ENCODE measurements around the gene ANKRD11.

The ANKRD11 gene

GRCh38 chr16:89316701-89317100 lies 173.7 kb downstream of the ANKRD11 start:
- H3K27ac ChIP-seq = no peak overlapping the region
- TF ChIP-seq ZFX (IDR thresholded peaks at IDR 0.05; ENCODE audit: borderline replicate concordance) (no peak), CTCF (IDR thresholded peaks at IDR 0.05) (no peak)

- TF ChIP-seq CTCF (IDR thresholded peaks at IDR 0.05) (no peak), ZFX (IDR thresholded peaks at IDR 0.05; ENCODE audit: borderline replicate concordance) (no peak)
- no peak overlapping the region for H3K27ac ChIP-seq
These were observed 174.4 kb downstream of the ANKRD11 start for GRCh38 chr16:89315791-89316581.

- TF ChIP-seq CTCF (IDR thresholded peaks at IDR 0.05) (no peak), ZFX (IDR thresholded peaks at IDR 0.05; ENCODE audit: borderline replicate concordance) (no peak)
- no peak overlapping the region for H3K27ac ChIP-seq
These were observed 175.1 kb downstream of the ANKRD11 start for GRCh38 chr16:89315271-89315670.

- TF ChIP-seq CTCF (IDR thresholded peaks at IDR 0.05) = no peak
- no peak for TF ChIP-seq ZFX (IDR thresholded peaks at IDR 0.05; ENCODE audit: borderline replicate concordance)
- no peak overlapping the region for H3K27ac ChIP-seq
These were observed 175.5 kb downstream of the ANKRD11 start for GRCh38 chr16:89314854-89315253.

GRCh38 chr16:89314357-89314756 lies 176.0 kb downstream of the ANKRD11 start:
- no peak overlapping the region for H3K27ac ChIP-seq
- TF ChIP-seq CTCF (IDR thresholded peaks at IDR 0.05) (no peak), ZFX (IDR thresholded peaks at IDR 0.05; ENCODE audit: borderline replicate concordance) (no peak)

- no peak overlapping the region for H3K27ac ChIP-seq
- TF ChIP-seq ZFX (IDR thresholded peaks at IDR 0.05; ENCODE audit: borderline replicate concordance) (no peak), CTCF (IDR thresholded peaks at IDR 0.05) (no peak)
These were observed 176.8 kb downstream of the ANKRD11 start for GRCh38 chr16:89313583-89313982.

GRCh38 chr16:89312598-89313299 lies 177.6 kb downstream of the ANKRD11 start:
- no peak overlapping the region for H3K27ac ChIP-seq
- TF ChIP-seq CTCF (IDR thresholded peaks at IDR 0.05) = no peak
- TF ChIP-seq ZFX (IDR thresholded peaks at IDR 0.05; ENCODE audit: borderline replicate concordance) = no peak

Measured in 22Rv1 (cell line).